Upper lobe of left lung (tissue), 4 donors: Measurements from ENCODE around the gene XRN2.

Experiments used
- EP300 ChIP-seq, 4 donors: sonication (generic); formaldehyde crosslinking; IDR thresholded peaks; one replicate each; pipeline ENCODE4 v1.5.1; 2017; ENCODE audit warnings: antibody characterized with exemption in 4 of 4, control low read depth in 2 of 4
- POLR2A ChIP-seq, 4 donors: fragments of 450-650 bp; IDR thresholded peaks; one replicate each; pipeline ENCODE4 v1.5.1; 2016 to 2017; ENCODE audit warnings: antibody characterized with exemption in 4 of 4, mild to moderate bottlenecking in 2 of 4
- POLR2AphosphoS5 ChIP-seq, 2 donors: sonication (generic); formaldehyde crosslinking; IDR thresholded peaks; one replicate each; pipeline ENCODE4 v1.5.1; 2017; ENCODE audit warnings: antibody characterized with exemption in 2 of 2
- TF ChIP-seq, protein P1 (sequence below), 6 experiments: fragments of 450-650 bp in 4 of 6; fragments of 200-600 bp in 2 of 6; sonication (generic) in 2 of 6; IDR thresholded peaks; one replicate each; pipeline ENCODE4 v1.5.1; 2016 to 2019; ENCODE audit warnings: antibody characterized with exemption in 6 of 6

DNA sequence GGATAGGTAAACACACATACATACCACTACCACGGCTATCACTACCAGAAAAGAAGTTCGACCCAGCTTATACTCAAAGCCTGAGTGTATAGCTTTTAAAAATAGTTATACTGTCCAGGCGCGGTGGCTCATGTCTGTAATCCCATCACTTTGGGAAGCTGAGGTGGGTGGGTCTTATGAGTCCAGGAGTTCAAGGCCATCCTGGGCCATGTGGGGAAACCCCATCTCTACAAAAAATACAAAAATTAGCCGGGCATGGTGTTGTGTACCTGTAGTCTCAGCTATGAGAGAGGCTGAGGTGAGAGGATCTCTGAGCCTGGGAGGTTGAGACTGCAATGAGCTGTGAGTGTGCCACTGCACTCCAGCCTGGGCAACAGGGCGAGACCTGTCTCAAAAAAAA is 61.3 kb downstream of the XRN2 start:
- TF ChIP-seq, protein P1, sequence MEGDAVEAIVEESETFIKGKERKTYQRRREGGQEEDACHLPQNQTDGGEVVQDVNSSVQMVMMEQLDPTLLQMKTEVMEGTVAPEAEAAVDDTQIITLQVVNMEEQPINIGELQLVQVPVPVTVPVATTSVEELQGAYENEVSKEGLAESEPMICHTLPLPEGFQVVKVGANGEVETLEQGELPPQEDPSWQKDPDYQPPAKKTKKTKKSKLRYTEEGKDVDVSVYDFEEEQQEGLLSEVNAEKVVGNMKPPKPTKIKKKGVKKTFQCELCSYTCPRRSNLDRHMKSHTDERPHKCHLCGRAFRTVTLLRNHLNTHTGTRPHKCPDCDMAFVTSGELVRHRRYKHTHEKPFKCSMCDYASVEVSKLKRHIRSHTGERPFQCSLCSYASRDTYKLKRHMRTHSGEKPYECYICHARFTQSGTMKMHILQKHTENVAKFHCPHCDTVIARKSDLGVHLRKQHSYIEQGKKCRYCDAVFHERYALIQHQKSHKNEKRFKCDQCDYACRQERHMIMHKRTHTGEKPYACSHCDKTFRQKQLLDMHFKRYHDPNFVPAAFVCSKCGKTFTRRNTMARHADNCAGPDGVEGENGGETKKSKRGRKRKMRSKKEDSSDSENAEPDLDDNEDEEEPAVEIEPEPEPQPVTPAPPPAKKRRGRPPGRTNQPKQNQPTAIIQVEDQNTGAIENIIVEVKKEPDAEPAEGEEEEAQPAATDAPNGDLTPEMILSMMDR (IDR thresholded peaks at IDR 0.05): no peak
- TF ChIP-seq POLR2A (IDR thresholded peaks at IDR 0.05) (no peak), POLR2AphosphoS5 (IDR thresholded peaks at IDR 0.05) (no peak), EP300 (IDR thresholded peaks at IDR 0.05) (no peak)
